Thymus (tissue), 11 donors: ENCODE measurements around the gene NDUFA8. TPM values are rescaled to one million over a fixed set of nuclear protein-coding genes. Genes with fewer than 3 reads are reported as not detected.

Experiments
- DNase-seq, 9 donors: peaks; one replicate each; pipeline ENCODE4 v3.0.0-alpha.2; 2013; ENCODE audit warnings: low spot score in 9 of 9, low read depth in 6 of 9, missing footprints in 1 of 9
- H3K27ac ChIP-seq, 2 donors: one replicate each; pipeline ENCODE4 v1.5.1; 2013; ENCODE audit warnings: control low read depth in 1 of 2, low read depth in 1 of 2, low read length in 1 of 2, mild to moderate bottlenecking in 1 of 2, moderate library complexity in 1 of 2
- H3K27me3 ChIP-seq, 2 donors: one replicate each; pipeline ENCODE4 v1.5.1; 2013; ENCODE audit warnings: low read length in 1 of 2; ENCODE audit not compliant: control insufficient read depth in 2 of 2, insufficient read depth in 1 of 2
- H3K36me3 ChIP-seq, 2 donors: one replicate each; pipeline ENCODE4 v1.5.1; 2013; ENCODE audit warnings: low read length in 1 of 2, mild to moderate bottlenecking in 1 of 2, moderate library complexity in 1 of 2; ENCODE audit not compliant: control insufficient read depth in 2 of 2, insufficient read depth in 2 of 2
- H3K4me1 ChIP-seq, 2 donors: one replicate each; pipeline ENCODE4 v1.5.1; 2013; ENCODE audit warnings: low read length in 2 of 2; ENCODE audit not compliant: control insufficient read depth in 2 of 2, insufficient read depth in 2 of 2
- H3K4me3 ChIP-seq, 2 donors: one replicate each; pipeline ENCODE4 v1.5.1; 2013; ENCODE audit warnings: low read length in 2 of 2, control low read depth in 1 of 2, mild to moderate bottlenecking in 1 of 2
- H3K9me3 ChIP-seq, 2 donors: one replicate each; pipeline ENCODE4 v1.5.1; 2013; ENCODE audit warnings: low read length in 1 of 2, mild to moderate bottlenecking in 1 of 2; ENCODE audit not compliant: control insufficient read depth in 2 of 2, insufficient read depth in 1 of 2
- WGBS: extraction: QIAGEN DNeasy Blood & Tissue Kit; methylation state at CpG from one replicate; pipeline ENCODE4 v1.1.7; 2013; 5-methylcytosine and 5-hydroxymethylcytosine counted together
- polyA plus RNA-seq: library from polyadenylated mRNA; stranded (reverse); fragments of 200-250 nt; gene quantifications from one replicate; pipeline ENCODE4 v1.2.3, GENCODE V29; 2013
- total RNA-seq: library from RNA; stranded (reverse); fragments of 120-200 nt; gene quantifications from one replicate; pipeline ENCODE4 v1.2.4, GENCODE V29; 2013
- donor health status: healthy.

The NDUFA8 gene
- total and polyA plus RNA-seq, 2 donors: 42.8 to 55.9 TPM

- H3K9me3 ChIP-seq: no peaks in the 10 kb centered on the region
- peaks cover 4 to 32% of the 10 kb centered on the region in 2 donors for H3K27me3 ChIP-seq
- 21% methylated on average over 14 of the region's 14 CpGs for WGBS
- peak; percentile 9 to 78 (median 38) for DNase-seq
- peaks cover 13 to 14% of the 10 kb centered on the region in 2 donors for H3K4me1 ChIP-seq
- no peak overlapping the region for H3K4me3 ChIP-seq
- H3K27ac ChIP-seq: no peak overlapping the region
- H3K36me3 ChIP-seq: no peaks in the 10 kb centered on the region
These were observed 64.4 kb downstream of the NDUFA8 start for GRCh38 chr9:122095010-122095767.

Other genes starting within 250 kb of the NDUFA8 start
- gene TTLL11, start 66.5 kb downstream of the NDUFA8 start, total RNA-seq: 2.1 TPM
- gene TTLL11, start 66.5 kb downstream of the NDUFA8 start, polyA plus RNA-seq: 4.0 TPM
- gene MORN5, start 129 bp upstream of the NDUFA8 start, total RNA-seq: not detected
- 0.21 TPM for gene MORN5, start 129 bp upstream of the NDUFA8 start, polyA plus RNA-seq
- 0.47 TPM for gene LHX6, start 69.2 kb upstream of the NDUFA8 start, total RNA-seq
- 1.1 TPM for gene LHX6, start 69.2 kb upstream of the NDUFA8 start, polyA plus RNA-seq
- gene RBM18, start 105.1 kb upstream of the NDUFA8 start, total RNA-seq: 11.6 TPM
- 10.6 TPM for gene RBM18, start 105.1 kb upstream of the NDUFA8 start, polyA plus RNA-seq
- 34.7 TPM for gene MRRF, start 105.1 kb upstream of the NDUFA8 start, total RNA-seq
- gene MRRF, start 105.1 kb upstream of the NDUFA8 start, polyA plus RNA-seq: 27.0 TPM
- 1.9 TPM for gene PTGS1, start 211.2 kb upstream of the NDUFA8 start, total RNA-seq
- 1.6 TPM for gene PTGS1, start 211.2 kb upstream of the NDUFA8 start, polyA plus RNA-seq